DND-41 (cell line): ENCODE data around the gene AATK.

ENCODE experiments used
- ATAC-seq: fragments of 200-7000 bp; cut with Tn5 transposase; 3 replicates; pipeline ENCODE4 v1.9.1; 2021; ENCODE audit warnings: low read depth; ENCODE audit not compliant: insufficient read depth
- DNase-seq: peaks from one replicate; pipeline ENCODE4 v3.0.0-alpha.2; 2020
- H2AFZ ChIP-seq: 2 replicates; pipeline ENCODE4 v1.6.0; 2012; ENCODE audit warnings: low read depth, low read length
- H3K27ac ChIP-seq: 2 replicates; pipeline ENCODE4 v1.5.1; 2012; ENCODE audit warnings: low read length, inconsistent platforms
- H3K27me3 ChIP-seq: fragments of 200-600 bp; sonication (generic); 2 replicates; pipeline ENCODE4 v1.6.0; 2012; ENCODE audit warnings: low read length, mild to moderate bottlenecking, inconsistent platforms; ENCODE audit not compliant: insufficient read depth, poor library complexity
- H3K36me3 ChIP-seq: 2 replicates; pipeline ENCODE4 v1.5.1; 2012; ENCODE audit warnings: low read length, inconsistent platforms; ENCODE audit not compliant: insufficient read depth
- H3K4me1 ChIP-seq: 2 replicates; pipeline ENCODE4 v1.5.1; 2012; ENCODE audit warnings: mild to moderate bottlenecking, low read length; ENCODE audit not compliant: insufficient read depth
- H3K4me2 ChIP-seq: 2 replicates; pipeline ENCODE4 v1.6.0; 2012; ENCODE audit warnings: mild to moderate bottlenecking, moderate library complexity, low read length, inconsistent platforms; ENCODE audit not compliant: insufficient read depth
- H3K4me3 ChIP-seq, 2 experiments: fragments of 200-600 bp in 1 of 2; shearing (Covaris generic) in 1 of 2; 2 replicates each; pipeline ENCODE4 v1.5.1; 2012 to 2016; ENCODE audit warnings: inconsistent platforms in 2 of 2, low read length in 2 of 2, mild to moderate bottlenecking in 2 of 2, low read depth in 1 of 2, moderate library complexity in 1 of 2
- H3K79me2 ChIP-seq: 2 replicates; pipeline ENCODE4 v1.6.0; 2012; ENCODE audit warnings: low read length, inconsistent platforms; ENCODE audit not compliant: insufficient read depth
- H3K9ac ChIP-seq: 2 replicates; pipeline ENCODE4 v1.6.0; 2012; ENCODE audit warnings: low read depth, mild to moderate bottlenecking, inconsistent platforms, low read length, moderate library complexity
- H3K9me3 ChIP-seq: 2 replicates; pipeline ENCODE4 v1.5.1; 2012; ENCODE audit warnings: low read length, moderate library complexity, mild to moderate bottlenecking, inconsistent platforms; ENCODE audit not compliant: insufficient read depth, severe bottlenecking
- H4K20me1 ChIP-seq: 2 replicates; pipeline ENCODE4 v1.6.0; 2012; ENCODE audit warnings: low read length; ENCODE audit not compliant: insufficient read depth
- EZH2 ChIP-seq: IDR thresholded peaks from 3 replicates; pipeline ENCODE4 v1.6.1; 2012; ENCODE audit warnings: borderline replicate concordance, low read depth, mild to moderate bottlenecking, moderate library complexity, low read length, inconsistent platforms; ENCODE audit not compliant: severe bottlenecking
- TF ChIP-seq, protein P1 (sequence below): IDR thresholded peaks from 2 replicates; pipeline ENCODE4 v1.5.1; 2012; ENCODE audit warnings: borderline replicate concordance, low read length, moderate library complexity, mild to moderate bottlenecking; ENCODE audit not compliant: poor library complexity, severe bottlenecking; ENCODE audit errors: extremely low read depth

Gene AATK

DNA sequence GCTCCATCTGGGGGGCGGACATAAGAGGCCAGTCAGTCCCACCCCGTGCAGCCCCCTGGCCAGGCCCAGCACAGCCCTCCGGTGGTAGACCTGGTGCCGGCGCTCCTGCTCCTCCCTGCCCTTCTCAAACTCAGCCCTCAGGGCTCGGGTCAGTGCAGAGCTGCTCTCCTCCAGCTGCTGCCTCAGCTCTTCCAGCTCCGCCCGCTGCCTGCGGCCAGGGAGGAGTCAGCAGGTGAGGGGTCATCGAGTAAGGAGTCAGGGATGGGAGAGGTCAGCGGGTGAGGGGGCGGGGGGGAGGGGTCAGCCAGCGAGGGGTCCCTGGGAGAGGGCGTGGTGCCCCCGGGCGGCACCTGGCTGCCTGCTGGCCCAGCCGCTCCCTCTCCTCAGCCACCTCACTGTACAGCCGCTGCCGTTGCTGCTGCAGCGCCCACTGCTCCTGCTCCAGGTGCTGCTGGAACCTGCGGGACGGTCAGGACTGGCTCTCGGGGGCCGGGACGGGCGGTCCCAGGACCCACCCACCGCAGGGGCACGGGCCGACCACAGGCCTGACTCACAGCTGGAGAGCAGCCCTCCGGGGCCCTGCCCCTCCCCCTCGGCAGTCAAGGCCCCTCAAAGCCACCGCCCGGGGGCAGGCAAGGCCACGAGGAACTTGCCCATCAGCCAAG is 26.5 kb upstream of the AATK start:
- Histone ChIP-seq H3K27ac (no peak overlapping the region), H3K9me3 (no peaks in the 10 kb centered on the region), H3K4me2 (no peak overlapping the region), H3K36me3 (peaks cover 63% of the 10 kb centered on the region), H3K4me1 (no peaks in the 10 kb centered on the region), H2AFZ (no peak overlapping the region), H3K79me2 (no peaks in the 10 kb centered on the region), H3K9ac (no peak overlapping the region), H4K20me1 (no peaks in the 10 kb centered on the region; the same call in 1 of the 2 replicates), H3K27me3 (no peaks in the 10 kb centered on the region), H3K4me3 (no peak overlapping the region)
- DNase-seq = no peak
- no peak for TF ChIP-seq EZH2
- TF ChIP-seq, protein P1, sequence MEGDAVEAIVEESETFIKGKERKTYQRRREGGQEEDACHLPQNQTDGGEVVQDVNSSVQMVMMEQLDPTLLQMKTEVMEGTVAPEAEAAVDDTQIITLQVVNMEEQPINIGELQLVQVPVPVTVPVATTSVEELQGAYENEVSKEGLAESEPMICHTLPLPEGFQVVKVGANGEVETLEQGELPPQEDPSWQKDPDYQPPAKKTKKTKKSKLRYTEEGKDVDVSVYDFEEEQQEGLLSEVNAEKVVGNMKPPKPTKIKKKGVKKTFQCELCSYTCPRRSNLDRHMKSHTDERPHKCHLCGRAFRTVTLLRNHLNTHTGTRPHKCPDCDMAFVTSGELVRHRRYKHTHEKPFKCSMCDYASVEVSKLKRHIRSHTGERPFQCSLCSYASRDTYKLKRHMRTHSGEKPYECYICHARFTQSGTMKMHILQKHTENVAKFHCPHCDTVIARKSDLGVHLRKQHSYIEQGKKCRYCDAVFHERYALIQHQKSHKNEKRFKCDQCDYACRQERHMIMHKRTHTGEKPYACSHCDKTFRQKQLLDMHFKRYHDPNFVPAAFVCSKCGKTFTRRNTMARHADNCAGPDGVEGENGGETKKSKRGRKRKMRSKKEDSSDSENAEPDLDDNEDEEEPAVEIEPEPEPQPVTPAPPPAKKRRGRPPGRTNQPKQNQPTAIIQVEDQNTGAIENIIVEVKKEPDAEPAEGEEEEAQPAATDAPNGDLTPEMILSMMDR = no peak
- ATAC-seq = no peak

DNA sequence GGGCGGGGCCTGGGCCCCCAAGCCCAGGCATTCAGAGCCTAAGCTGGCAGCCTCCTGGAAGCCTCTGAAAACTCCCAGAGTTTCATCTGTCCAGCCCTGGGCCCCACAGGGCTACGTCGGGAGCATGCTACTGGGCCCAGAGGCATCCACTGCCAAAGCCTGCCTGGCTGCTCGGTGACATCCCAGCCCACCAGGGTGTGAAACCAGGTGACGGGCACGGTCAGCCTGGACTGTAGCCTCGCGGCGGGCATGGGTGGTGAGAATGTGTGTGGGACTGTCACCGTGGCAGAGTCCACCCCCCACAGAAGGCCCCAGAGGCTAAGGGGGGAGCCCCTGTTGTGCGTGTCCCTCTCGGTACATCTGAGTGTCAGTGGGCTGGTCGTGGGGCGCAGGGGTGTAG is 25.6 kb upstream of the AATK start:
- Histone ChIP-seq H3K9me3 (no peaks in the 10 kb centered on the region), H4K20me1 (no peaks in the 10 kb centered on the region; the same call in 1 of the 2 replicates), H3K4me2 (no peak overlapping the region), H2AFZ (no peak overlapping the region), H3K4me1 (no peaks in the 10 kb centered on the region), H3K27ac (no peak overlapping the region), H3K36me3 (peaks cover 55% of the 10 kb centered on the region), H3K9ac (no peak overlapping the region), H3K4me3 (no peak overlapping the region), H3K79me2 (no peaks in the 10 kb centered on the region), H3K27me3 (no peaks in the 10 kb centered on the region)
- no peak for DNase-seq
- TF ChIP-seq, protein P1 = no peak
- no peak for TF ChIP-seq EZH2
- no peak for ATAC-seq

GRCh38 chr17:81191116-81191515 is 25.1 kb upstream of the AATK start:
- H3K79me2 ChIP-seq = no peaks in the 10 kb centered on the region
- DNase-seq = no peak
- H3K9me3 ChIP-seq = no peaks in the 10 kb centered on the region
- H2AFZ ChIP-seq = no peak overlapping the region
- no peak overlapping the region for H3K9ac ChIP-seq
- H3K4me3 ChIP-seq = no peak overlapping the region
- H4K20me1 ChIP-seq = no peaks in the 10 kb centered on the region; the same call in 1 of the 2 replicates
- no peak overlapping the region for H3K4me2 ChIP-seq
- H3K36me3 ChIP-seq = peaks cover 50% of the 10 kb centered on the region
- no peaks in the 10 kb centered on the region for H3K27me3 ChIP-seq
- TF ChIP-seq, protein P1 = no peak
- TF ChIP-seq EZH2 = no peak
- ATAC-seq = no peak
- H3K4me1 ChIP-seq = no peaks in the 10 kb centered on the region
- no peak overlapping the region for H3K27ac ChIP-seq

DNA sequence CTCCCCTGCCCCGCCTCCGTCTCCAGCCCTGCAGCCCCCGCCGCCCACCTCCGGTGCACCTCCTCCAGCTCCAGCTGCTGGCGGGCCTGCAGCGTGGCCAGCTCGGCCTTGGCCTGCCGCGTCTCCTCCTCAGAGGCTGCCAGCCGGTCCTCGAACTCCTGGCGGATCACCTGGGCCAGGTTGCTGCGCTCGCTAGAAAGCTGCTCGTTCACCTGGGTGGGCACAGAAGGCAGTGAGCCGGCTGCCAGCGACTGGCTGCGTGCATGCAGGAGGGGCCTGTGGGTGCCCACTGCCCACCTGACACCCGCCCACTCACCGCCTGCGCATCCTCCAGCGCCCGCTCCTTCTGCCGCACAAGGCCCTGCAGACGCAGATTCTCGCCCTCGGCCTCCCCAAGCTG is 24.6 kb upstream of the AATK start:
- no peak overlapping the region for H2AFZ ChIP-seq
- no peaks in the 10 kb centered on the region for H3K79me2 ChIP-seq
- peaks cover 45% of the 10 kb centered on the region for H3K36me3 ChIP-seq
- TF ChIP-seq, protein P1 = no peak
- no peak for TF ChIP-seq EZH2
- no peak for DNase-seq
- H3K4me2 ChIP-seq = no peak overlapping the region
- H4K20me1 ChIP-seq = no peaks in the 10 kb centered on the region; the same call in 1 of the 2 replicates
- H3K27me3 ChIP-seq = no peaks in the 10 kb centered on the region
- no peaks in the 10 kb centered on the region for H3K9me3 ChIP-seq
- H3K27ac ChIP-seq = no peak overlapping the region
- no peak overlapping the region for H3K9ac ChIP-seq
- ATAC-seq = no peak
- H3K4me3 ChIP-seq = no peak overlapping the region
- no peaks in the 10 kb centered on the region for H3K4me1 ChIP-seq
